ENCODE data around the gene MCM5.

MCM5 gene

GRCh38 chr22:35399678-35400500 lies at the start of gene MCM5:
Gene MCM5 (plus strand): TSS chr22:35400140. CDS start chr22:35400439, 299 bp downstream.
- Histone ChIP-seq H3K36me3 (ENCODE audit: control insufficient read depth in 1 of 2, insufficient read depth in 2 of 2, low read length in 2 of 2) (peaks cover 5 to 18% of the 10 kb centered on the region in 2 donors), H3K9me3 (ENCODE audit: control insufficient read depth in 1 of 2, low read length in 2 of 2) (no peaks in the 10 kb centered on the region), H3K4me1 (ENCODE audit: control insufficient read depth in 1 of 2, insufficient read depth in 2 of 2, low read length in 2 of 2) (peaks cover 0 to 9% of the 10 kb centered on the region in 2 donors), H3K27me3 (ENCODE audit: low read depth, low read length) (no peaks in the 10 kb centered on the region), H3K4me3 (ENCODE audit: low read depth in 1 of 2, low read length in 2 of 2) (peak within 1 kb of the TSS; percentile 86 to 100), H3K27ac (ENCODE audit: low read length) (no peak within 1 kb of the TSS)

GRCh38 chr22:35350539-35351503 lies 49.1 kb upstream of the MCM5 start:
- H3K4me1 ChIP-seq (ENCODE audit: control insufficient read depth in 1 of 2, insufficient read depth in 2 of 2, low read length in 2 of 2) = peaks cover 11 to 15% of the 10 kb centered on the region in 2 donors
- H3K4me3 ChIP-seq (ENCODE audit: low read depth in 1 of 2, low read length in 2 of 2) = peak overlapping the region; percentile 71 to 78
- peaks cover 5 to 27% of the 10 kb centered on the region in 2 donors for H3K36me3 ChIP-seq (ENCODE audit: control insufficient read depth in 1 of 2, insufficient read depth in 2 of 2, low read length in 2 of 2)
- H3K9me3 ChIP-seq (ENCODE audit: control insufficient read depth in 1 of 2, low read length in 2 of 2) = no peaks in the 10 kb centered on the region
- H3K27me3 ChIP-seq (ENCODE audit: low read depth, low read length) = no peaks in the 10 kb centered on the region
- H3K27ac ChIP-seq (ENCODE audit: low read length) = peak overlapping the region; percentile 74

- H3K27ac ChIP-seq (ENCODE audit: low read length) = no peak overlapping the region
- H3K4me3 ChIP-seq (ENCODE audit: low read depth in 1 of 2, low read length in 2 of 2) = no peak overlapping the region
- H3K9me3 ChIP-seq (ENCODE audit: control insufficient read depth in 1 of 2, low read length in 2 of 2) = no peaks in the 10 kb centered on the region
- peaks cover 11 to 15% of the 10 kb centered on the region in 2 donors for H3K4me1 ChIP-seq (ENCODE audit: control insufficient read depth in 1 of 2, insufficient read depth in 2 of 2, low read length in 2 of 2)
- H3K27me3 ChIP-seq (ENCODE audit: low read depth, low read length) = no peaks in the 10 kb centered on the region
- peaks cover 5 to 11% of the 10 kb centered on the region in 2 donors for H3K36me3 ChIP-seq (ENCODE audit: control insufficient read depth in 1 of 2, insufficient read depth in 2 of 2, low read length in 2 of 2)
Observed at GRCh38 chr22:35352214-35353111, 47.5 kb upstream of the MCM5 start.

- H3K4me1 ChIP-seq (ENCODE audit: control insufficient read depth in 1 of 2, insufficient read depth in 2 of 2, low read length in 2 of 2) = peaks cover 11 to 15% of the 10 kb centered on the region in 2 donors
- no peaks in the 10 kb centered on the region for H3K9me3 ChIP-seq (ENCODE audit: control insufficient read depth in 1 of 2, low read length in 2 of 2)
- no peak overlapping the region for H3K4me3 ChIP-seq (ENCODE audit: low read depth in 1 of 2, low read length in 2 of 2)
- no peaks in the 10 kb centered on the region for H3K27me3 ChIP-seq (ENCODE audit: low read depth, low read length)
- peaks cover under 1 to 2% of the 10 kb centered on the region in 2 donors for H3K36me3 ChIP-seq (ENCODE audit: control insufficient read depth in 1 of 2, insufficient read depth in 2 of 2, low read length in 2 of 2)
- H3K27ac ChIP-seq (ENCODE audit: low read length) = no peak overlapping the region
Observed at GRCh38 chr22:35353318-35353717, 46.6 kb upstream of the MCM5 start.

GRCh38 chr22:35354068-35354467 lies 45.9 kb upstream of the MCM5 start:
- H3K36me3 ChIP-seq (ENCODE audit: control insufficient read depth in 1 of 2, insufficient read depth in 2 of 2, low read length in 2 of 2) = no peaks in the 10 kb centered on the region
- H3K4me3 ChIP-seq (ENCODE audit: low read depth in 1 of 2, low read length in 2 of 2) = no peak overlapping the region
- no peak overlapping the region for H3K27ac ChIP-seq (ENCODE audit: low read length)
- no peaks in the 10 kb centered on the region for H3K9me3 ChIP-seq (ENCODE audit: control insufficient read depth in 1 of 2, low read length in 2 of 2)
- H3K27me3 ChIP-seq (ENCODE audit: low read depth, low read length) = no peaks in the 10 kb centered on the region
- peaks cover 11 to 15% of the 10 kb centered on the region in 2 donors for H3K4me1 ChIP-seq (ENCODE audit: control insufficient read depth in 1 of 2, insufficient read depth in 2 of 2, low read length in 2 of 2)

GRCh38 chr22:35357883-35358621 lies 41.9 kb upstream of the MCM5 start:
- no peaks in the 10 kb centered on the region for H3K36me3 ChIP-seq (ENCODE audit: control insufficient read depth in 1 of 2, insufficient read depth in 2 of 2, low read length in 2 of 2)
- H3K4me1 ChIP-seq (ENCODE audit: control insufficient read depth in 1 of 2, insufficient read depth in 2 of 2, low read length in 2 of 2) = no peaks in the 10 kb centered on the region
- H3K9me3 ChIP-seq (ENCODE audit: control insufficient read depth in 1 of 2, low read length in 2 of 2) = no peaks in the 10 kb centered on the region
- no peak overlapping the region for H3K4me3 ChIP-seq (ENCODE audit: low read depth in 1 of 2, low read length in 2 of 2)
- no peaks in the 10 kb centered on the region for H3K27me3 ChIP-seq (ENCODE audit: low read depth, low read length)
- no peak overlapping the region for H3K27ac ChIP-seq (ENCODE audit: low read length)

- H3K4me3 ChIP-seq (ENCODE audit: low read depth in 1 of 2, low read length in 2 of 2) = no peak overlapping the region
- H3K9me3 ChIP-seq (ENCODE audit: control insufficient read depth in 1 of 2, low read length in 2 of 2) = no peaks in the 10 kb centered on the region
- no peak overlapping the region for H3K27ac ChIP-seq (ENCODE audit: low read length)
- H3K36me3 ChIP-seq (ENCODE audit: control insufficient read depth in 1 of 2, insufficient read depth in 2 of 2, low read length in 2 of 2) = no peaks in the 10 kb centered on the region
- no peaks in the 10 kb centered on the region for H3K27me3 ChIP-seq (ENCODE audit: low read depth, low read length)
- no peaks in the 10 kb centered on the region for H3K4me1 ChIP-seq (ENCODE audit: control insufficient read depth in 1 of 2, insufficient read depth in 2 of 2, low read length in 2 of 2)
Observed at GRCh38 chr22:35359380-35360065, 40.4 kb upstream of the MCM5 start.

GRCh38 chr22:35361001-35361558 lies 38.9 kb upstream of the MCM5 start:
- Histone ChIP-seq H3K27ac (ENCODE audit: low read length) (no peak overlapping the region), H3K27me3 (ENCODE audit: low read depth, low read length) (no peaks in the 10 kb centered on the region), H3K9me3 (ENCODE audit: control insufficient read depth in 1 of 2, low read length in 2 of 2) (no peaks in the 10 kb centered on the region), H3K4me3 (ENCODE audit: low read depth in 1 of 2, low read length in 2 of 2) (no peak overlapping the region), H3K4me1 (ENCODE audit: control insufficient read depth in 1 of 2, insufficient read depth in 2 of 2, low read length in 2 of 2) (no peaks in the 10 kb centered on the region), H3K36me3 (ENCODE audit: control insufficient read depth in 1 of 2, insufficient read depth in 2 of 2, low read length in 2 of 2) (no peaks in the 10 kb centered on the region)

- Histone ChIP-seq H3K4me1 (ENCODE audit: control insufficient read depth in 1 of 2, insufficient read depth in 2 of 2, low read length in 2 of 2) (peaks cover 0 to 2% of the 10 kb centered on the region in 2 donors), H3K36me3 (ENCODE audit: control insufficient read depth in 1 of 2, insufficient read depth in 2 of 2, low read length in 2 of 2) (no peaks in the 10 kb centered on the region), H3K9me3 (ENCODE audit: control insufficient read depth in 1 of 2, low read length in 2 of 2) (no peaks in the 10 kb centered on the region), H3K27me3 (ENCODE audit: low read depth, low read length) (no peaks in the 10 kb centered on the region), H3K27ac (ENCODE audit: low read length) (no peak overlapping the region), H3K4me3 (ENCODE audit: low read depth in 1 of 2, low read length in 2 of 2) (no peak overlapping the region)
Observed at GRCh38 chr22:35363566-35364086, 36.3 kb upstream of the MCM5 start.

Measured in muscle layer of duodenum (tissue), 2 donors.